Measurements from ENCODE around the gene DNM3. TPM values are rescaled to one million over a fixed set of nuclear protein-coding genes. Genes with fewer than 3 reads are reported as not detected.

The DNM3 gene
- total and polyA plus RNA-seq, 2 experiments from 2014 or later = 5.2 to 12.2 TPM

DNA sequence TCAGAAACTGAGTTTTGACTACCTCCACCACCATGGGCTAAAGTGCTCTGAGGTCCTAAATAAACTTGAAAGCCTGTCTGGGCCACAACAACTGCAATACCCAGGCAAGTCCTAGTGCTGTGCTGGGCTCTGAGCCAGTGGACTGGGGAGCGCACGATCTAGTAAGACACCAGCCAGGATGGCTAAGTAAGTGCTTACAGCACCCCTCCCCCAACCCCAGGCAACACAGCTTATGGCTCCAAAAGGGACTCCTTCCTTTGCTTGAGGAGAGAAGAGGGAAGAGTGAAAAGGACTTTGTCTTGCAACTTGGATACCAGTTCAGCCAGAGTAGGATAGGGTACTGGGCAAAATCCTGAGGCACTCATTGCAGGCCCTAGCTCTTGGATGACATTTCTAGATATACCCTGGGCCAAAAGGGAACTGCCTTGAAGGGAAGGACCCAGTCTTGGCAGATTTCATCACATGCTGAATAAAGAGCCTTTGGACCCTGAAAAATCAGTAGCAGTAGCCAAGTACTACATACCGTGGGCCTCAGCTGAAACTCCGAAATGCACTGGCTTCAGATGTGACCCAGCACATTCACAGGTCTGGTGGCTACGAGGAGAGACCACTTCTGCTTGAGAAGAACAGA, 580.8 kb downstream of the DNM3 start:
- TF ChIP-seq JUNB (IDR thresholded peaks at IDR 0.05; ENCODE audit: unreplicated experiment) = no peak
- no peak for TF ChIP-seq EZH2 (IDR thresholded peaks at IDR 0.05; ENCODE audit: low read depth, unreplicated experiment)
- no peak for TF ChIP-seq STAT1 (IDR thresholded peaks at IDR 0.05; ENCODE audit: unreplicated experiment)
- TF ChIP-seq POLR2AphosphoS5 (IDR thresholded peaks at IDR 0.05; ENCODE audit: low read depth) = no peak
- TF ChIP-seq, protein P1, sequence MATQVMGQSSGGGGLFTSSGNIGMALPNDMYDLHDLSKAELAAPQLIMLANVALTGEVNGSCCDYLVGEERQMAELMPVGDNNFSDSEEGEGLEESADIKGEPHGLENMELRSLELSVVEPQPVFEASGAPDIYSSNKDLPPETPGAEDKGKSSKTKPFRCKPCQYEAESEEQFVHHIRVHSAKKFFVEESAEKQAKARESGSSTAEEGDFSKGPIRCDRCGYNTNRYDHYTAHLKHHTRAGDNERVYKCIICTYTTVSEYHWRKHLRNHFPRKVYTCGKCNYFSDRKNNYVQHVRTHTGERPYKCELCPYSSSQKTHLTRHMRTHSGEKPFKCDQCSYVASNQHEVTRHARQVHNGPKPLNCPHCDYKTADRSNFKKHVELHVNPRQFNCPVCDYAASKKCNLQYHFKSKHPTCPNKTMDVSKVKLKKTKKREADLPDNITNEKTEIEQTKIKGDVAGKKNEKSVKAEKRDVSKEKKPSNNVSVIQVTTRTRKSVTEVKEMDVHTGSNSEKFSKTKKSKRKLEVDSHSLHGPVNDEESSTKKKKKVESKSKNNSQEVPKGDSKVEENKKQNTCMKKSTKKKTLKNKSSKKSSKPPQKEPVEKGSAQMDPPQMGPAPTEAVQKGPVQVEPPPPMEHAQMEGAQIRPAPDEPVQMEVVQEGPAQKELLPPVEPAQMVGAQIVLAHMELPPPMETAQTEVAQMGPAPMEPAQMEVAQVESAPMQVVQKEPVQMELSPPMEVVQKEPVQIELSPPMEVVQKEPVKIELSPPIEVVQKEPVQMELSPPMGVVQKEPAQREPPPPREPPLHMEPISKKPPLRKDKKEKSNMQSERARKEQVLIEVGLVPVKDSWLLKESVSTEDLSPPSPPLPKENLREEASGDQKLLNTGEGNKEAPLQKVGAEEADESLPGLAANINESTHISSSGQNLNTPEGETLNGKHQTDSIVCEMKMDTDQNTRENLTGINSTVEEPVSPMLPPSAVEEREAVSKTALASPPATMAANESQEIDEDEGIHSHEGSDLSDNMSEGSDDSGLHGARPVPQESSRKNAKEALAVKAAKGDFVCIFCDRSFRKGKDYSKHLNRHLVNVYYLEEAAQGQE (IDR thresholded peaks at IDR 0.05; ENCODE audit: unreplicated experiment) = no peak
- TF ChIP-seq, protein P2, sequence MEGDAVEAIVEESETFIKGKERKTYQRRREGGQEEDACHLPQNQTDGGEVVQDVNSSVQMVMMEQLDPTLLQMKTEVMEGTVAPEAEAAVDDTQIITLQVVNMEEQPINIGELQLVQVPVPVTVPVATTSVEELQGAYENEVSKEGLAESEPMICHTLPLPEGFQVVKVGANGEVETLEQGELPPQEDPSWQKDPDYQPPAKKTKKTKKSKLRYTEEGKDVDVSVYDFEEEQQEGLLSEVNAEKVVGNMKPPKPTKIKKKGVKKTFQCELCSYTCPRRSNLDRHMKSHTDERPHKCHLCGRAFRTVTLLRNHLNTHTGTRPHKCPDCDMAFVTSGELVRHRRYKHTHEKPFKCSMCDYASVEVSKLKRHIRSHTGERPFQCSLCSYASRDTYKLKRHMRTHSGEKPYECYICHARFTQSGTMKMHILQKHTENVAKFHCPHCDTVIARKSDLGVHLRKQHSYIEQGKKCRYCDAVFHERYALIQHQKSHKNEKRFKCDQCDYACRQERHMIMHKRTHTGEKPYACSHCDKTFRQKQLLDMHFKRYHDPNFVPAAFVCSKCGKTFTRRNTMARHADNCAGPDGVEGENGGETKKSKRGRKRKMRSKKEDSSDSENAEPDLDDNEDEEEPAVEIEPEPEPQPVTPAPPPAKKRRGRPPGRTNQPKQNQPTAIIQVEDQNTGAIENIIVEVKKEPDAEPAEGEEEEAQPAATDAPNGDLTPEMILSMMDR (conservative IDR thresholded peaks at IDR 0.05; ENCODE audit: low read depth in 2 of 2) = no peak
- no peak for TF ChIP-seq CREB1 (CRISPR knock-in tag; IDR thresholded peaks at IDR 0.05; ENCODE audit: low read depth)
- no peak overlapping the region for H3K4me3 ChIP-seq
- H3K9me3 Mint-ChIP-seq = no peaks in the 10 kb centered on the region
- H3F3A ChIP-seq (replicated peaks; ENCODE audit: low read depth) = no peaks in the 10 kb centered on the region
- no peaks in the 10 kb centered on the region for H4K20me1 ChIP-seq (replicated peaks; ENCODE audit: insufficient read depth)
- no peak overlapping the region for H2AFZ ChIP-seq
- H3K79me2 ChIP-seq (replicated peaks; ENCODE audit: insufficient read depth) = no peaks in the 10 kb centered on the region
- H3K4me1 ChIP-seq (ENCODE audit: insufficient read depth) = peaks cover 11% of the 10 kb centered on the region
- peaks cover 28% of the 10 kb centered on the region for H3K4me1 Mint-ChIP-seq
- no peak overlapping the region for H3K27ac Mint-ChIP-seq
- no peaks in the 10 kb centered on the region for H3K27me3 ChIP-seq (ENCODE audit: insufficient read depth)
- no peak overlapping the region for H3K27ac ChIP-seq (ENCODE audit: low read depth)
- no peaks in the 10 kb centered on the region for H3K36me3 Mint-ChIP-seq (ENCODE audit: low read depth)
- no peaks in the 10 kb centered on the region for H3K9me2 ChIP-seq (ENCODE audit: insufficient read depth)
- no peaks in the 10 kb centered on the region for H3K36me3 ChIP-seq (ENCODE audit: insufficient read depth)
- ATAC-seq (peak; percentile 23; the same call in 1 of the 3 replicates), DNase-seq (ENCODE audit: low spot score) (no peak)
- no peaks in the 10 kb centered on the region for H3K27me3 Mint-ChIP-seq (ENCODE audit: insufficient read depth, low read depth, poor library complexity)
- H3K4me2 ChIP-seq = no peak overlapping the region
- no peak overlapping the region for H3K4me3 Mint-ChIP-seq

DNA sequence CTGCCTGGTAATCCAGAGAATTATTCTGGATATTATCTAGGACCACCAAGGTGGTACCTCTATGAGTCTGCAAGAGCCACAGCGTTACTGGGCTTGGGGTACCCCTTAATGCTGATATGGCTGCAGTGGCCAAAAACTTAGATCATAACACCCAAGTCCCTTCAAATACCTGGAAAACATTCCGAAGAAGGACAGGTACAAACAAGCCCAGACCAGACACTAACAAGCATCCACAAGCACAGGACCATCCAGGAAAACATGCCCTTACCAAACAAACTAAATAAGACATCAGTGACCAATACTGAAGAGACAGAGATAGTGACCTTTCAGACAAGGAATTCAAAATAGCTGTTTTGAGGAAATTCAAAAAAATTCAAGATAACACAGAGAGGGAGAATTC, 582.0 kb downstream of the DNM3 start:
- Mint-ChIP-seq H3K27ac (no peak overlapping the region), H3K36me3 (ENCODE audit: low read depth) (no peaks in the 10 kb centered on the region), H3K4me1 (peaks cover 16% of the 10 kb centered on the region), H3K9me3 (no peaks in the 10 kb centered on the region), H3K4me3 (no peak overlapping the region), H3K27me3 (ENCODE audit: insufficient read depth, low read depth, poor library complexity) (no peaks in the 10 kb centered on the region)
- H3K4me2 ChIP-seq = no peak overlapping the region
- H4K20me1 ChIP-seq (replicated peaks; ENCODE audit: insufficient read depth) = no peaks in the 10 kb centered on the region
- no peaks in the 10 kb centered on the region for H3K27me3 ChIP-seq (ENCODE audit: insufficient read depth)
- no peak overlapping the region for H3K27ac ChIP-seq (ENCODE audit: low read depth)
- no peaks in the 10 kb centered on the region for H3K36me3 ChIP-seq (ENCODE audit: insufficient read depth)
- peaks cover 11% of the 10 kb centered on the region for H3K4me1 ChIP-seq (ENCODE audit: insufficient read depth)
- no peaks in the 10 kb centered on the region for H3K9me2 ChIP-seq (ENCODE audit: insufficient read depth)
- H2AFZ ChIP-seq = no peak overlapping the region
- H3K79me2 ChIP-seq (replicated peaks; ENCODE audit: insufficient read depth) = no peaks in the 10 kb centered on the region
- H3F3A ChIP-seq (replicated peaks; ENCODE audit: low read depth) = no peaks in the 10 kb centered on the region
- ATAC-seq (no peak), DNase-seq (ENCODE audit: low spot score) (no peak)
- no peak overlapping the region for H3K4me3 ChIP-seq
- TF ChIP-seq, protein P2 (conservative IDR thresholded peaks at IDR 0.05; ENCODE audit: low read depth in 2 of 2) = no peak
- TF ChIP-seq JUNB (IDR thresholded peaks at IDR 0.05; ENCODE audit: unreplicated experiment) = no peak
- no peak for TF ChIP-seq EZH2phosphoT487 (IDR thresholded peaks at IDR 0.05; ENCODE audit: unreplicated experiment)
- TF ChIP-seq CREB1 (CRISPR knock-in tag; IDR thresholded peaks at IDR 0.05; ENCODE audit: low read depth) = no peak
- TF ChIP-seq ZNF331 (CRISPR knock-in tag; IDR thresholded peaks at IDR 0.05; ENCODE audit: low read depth) = no peak
- TF ChIP-seq ZNF114 (CRISPR knock-in tag; IDR thresholded peaks at IDR 0.05) = no peak
- no peak for TF ChIP-seq EZH2 (IDR thresholded peaks at IDR 0.05; ENCODE audit: low read depth, unreplicated experiment)
- TF ChIP-seq POLR2AphosphoS5 (IDR thresholded peaks at IDR 0.05; ENCODE audit: low read depth) = no peak
- no peak for TF ChIP-seq NANOG (IDR thresholded peaks at IDR 0.05; ENCODE audit: borderline replicate concordance)
- TF ChIP-seq, protein P1 (IDR thresholded peaks at IDR 0.05; ENCODE audit: unreplicated experiment) = no peak
